ENCODE results near the gene GABARAPL2. TPM values are rescaled to one million over a fixed set of nuclear protein-coding genes. Genes with fewer than 3 reads are reported as not detected.
"Not testable (repeated sequence)": the region's sequence is repeated elsewhere in the genome, so short reads cannot be mapped to it uniquely, and the experiment has no call there.

GABARAPL2 gene
- total RNA-seq, 1 donor from 2014 or later, result 143 TPM

GRCh38 chr16:75548456-75548855 is 17.7 kb upstream of the GABARAPL2 start:
- intact Hi-C loops (cut with DNase I); DNase-seq (ENCODE audit: low spot score); ATAC-seq: not testable (repeated sequence)

- ATAC-seq, result peak; percentile 39
- intact Hi-C loops (cut with DNase I), result no loop called here
- DNase-seq (ENCODE audit: low spot score), result no peak
Measured at GRCh38 chr16:75550211-75550662, 15.9 kb upstream of the GABARAPL2 start.

- intact Hi-C loops (cut with DNase I), result no loop called here
- DNase-seq (ENCODE audit: low spot score), result no peak
- no peak for ATAC-seq
Measured at GRCh38 chr16:75552951-75553350, 13.2 kb upstream of the GABARAPL2 start.

GRCh38 chr16:75555213-75555706 is 10.9 kb upstream of the GABARAPL2 start:
- DNase-seq (ENCODE audit: low spot score), result peak; percentile 85
- ATAC-seq, result peak; percentile 79
- intact Hi-C loops (cut with DNase I), result no loop called here

GRCh38 chr16:75555707-75556430 is 10.3 kb upstream of the GABARAPL2 start, which contains the start of gene TMEM231:
TSS of gene TMEM231 (minus strand) at chr16:75556252. CDS start at chr16:75556209, 43 bp downstream.
- ATAC-seq (peak; percentile 98), DNase-seq (ENCODE audit: low spot score) (peak; percentile 98)
- intact Hi-C loops (cut with DNase I), result no loop called here

GRCh38 chr16:75556431-75556950 is 9.7 kb upstream of the GABARAPL2 start:
- no peak for DNase-seq (ENCODE audit: low spot score)
- no peak for ATAC-seq
- intact Hi-C loops (cut with DNase I), result no loop called here

GRCh38 chr16:75558846-75559401 is 7.3 kb upstream of the GABARAPL2 start:
- intact Hi-C loops (cut with DNase I), result no loop called here
- DNase-seq (ENCODE audit: low spot score) (no peak), ATAC-seq (no peak)

- DNase-seq (ENCODE audit: low spot score) (no peak), ATAC-seq (no peak)
- intact Hi-C loops (cut with DNase I), result no loop called here
Measured at GRCh38 chr16:75559564-75560372, 6.4 kb upstream of the GABARAPL2 start.

- intact Hi-C loops (cut with DNase I), result no loop called here
- DNase-seq (ENCODE audit: low spot score), result no peak
- no peak for ATAC-seq
Measured at GRCh38 chr16:75565640-75566039, 539 bp upstream of the GABARAPL2 start.

GRCh38 chr16:75566758-75567255 is 628 bp downstream of the GABARAPL2 start:
- intact Hi-C loops (cut with DNase I), result no loop called here
- ATAC-seq (peak; percentile 25), DNase-seq (ENCODE audit: low spot score) (no peak)

GRCh38 chr16:75567911-75568310 is 1.7 kb downstream of the GABARAPL2 start:
- no peak for DNase-seq (ENCODE audit: low spot score)
- ATAC-seq, result no peak
- intact Hi-C loops (cut with DNase I), result no loop called here

- intact Hi-C loops (cut with DNase I), result no loop called here
- DNase-seq (ENCODE audit: low spot score) (no peak), ATAC-seq (no peak)
Measured at GRCh38 chr16:75570396-75571065, 4.4 kb downstream of the GABARAPL2 start.

- DNase-seq (ENCODE audit: low spot score) (no peak), ATAC-seq (no peak)
- intact Hi-C loops (cut with DNase I), result no loop called here
Measured at GRCh38 chr16:75572864-75573542, 6.8 kb downstream of the GABARAPL2 start.

- no peak for ATAC-seq
- intact Hi-C loops (cut with DNase I), result no loop called here
Measured at GRCh38 chr16:75573955-75574354, 7.8 kb downstream of the GABARAPL2 start.

GRCh38 chr16:75575958-75576357 is 9.8 kb downstream of the GABARAPL2 start:
- ATAC-seq (no peak), DNase-seq (ENCODE audit: low spot score) (no peak)
- intact Hi-C loops (cut with DNase I), result no loop called here

More at GRCh38 chr16:75573955-75574354, 7.8 kb downstream of the GABARAPL2 start:
- DNase-seq (ENCODE audit: low spot score), result no peak

- intact Hi-C loops (cut with DNase I), result no loop called here
- ATAC-seq (no peak), DNase-seq (ENCODE audit: low spot score) (no peak)
Measured at GRCh38 chr16:75576384-75576811, 10.2 kb downstream of the GABARAPL2 start.

GRCh38 chr16:75578212-75578611 is 12.0 kb downstream of the GABARAPL2 start:
- intact Hi-C loops (cut with DNase I), result no loop called here

GRCh38 chr16:75578725-75579124 is 12.5 kb downstream of the GABARAPL2 start:
- ATAC-seq, result no peak
- DNase-seq (ENCODE audit: low spot score), result no peak
- intact Hi-C loops (cut with DNase I), result no loop called here

More at GRCh38 chr16:75578212-75578611, 12.0 kb downstream of the GABARAPL2 start:
- DNase-seq (ENCODE audit: low spot score) (no peak), ATAC-seq (no peak)
